HepG2 (cell line): ENCODE results near the gene MXD1. TPM values are rescaled to one million over a fixed set of nuclear protein-coding genes. Genes with fewer than 3 reads are reported as not detected.

ENCODE experiments used
- AGO1 ChIP-seq: fragments of 200-400 bp; formaldehyde crosslinking; IDR thresholded peaks from 2 replicates; pipeline ENCODE4 v1.6.1; 2017; ENCODE audit warnings: mild to moderate bottlenecking, low read depth, low read length, moderate library complexity; ENCODE audit not compliant: poor library complexity, severe bottlenecking
- ARNT ChIP-seq: fragments of 450-650 bp; IDR thresholded peaks from 2 replicates; pipeline ENCODE4 v1.6.1; 2017
- FIP1L1 ChIP-seq: fragments of 200-400 bp; formaldehyde crosslinking; IDR thresholded peaks from 2 replicates; pipeline ENCODE4 v1.6.1; 2018; ENCODE audit warnings: low read depth, mild to moderate bottlenecking, low read length, moderate library complexity, borderline replicate concordance; ENCODE audit not compliant: insufficient read depth
- JARID2 ChIP-seq: sonication (generic); formaldehyde crosslinking; IDR thresholded peaks from 2 replicates; pipeline ENCODE4 v1.8.1; 2023; ENCODE audit warnings: missing genetic modification reagents, inconsistent platforms; ENCODE audit not compliant: insufficient replicate concordance
- KDM2A ChIP-seq: sonication (generic); formaldehyde crosslinking; IDR thresholded peaks from 2 replicates; pipeline ENCODE4 v1.4.0; 2020; ENCODE audit warnings: low read depth, missing genetic modification reagents, borderline replicate concordance
- MAF1 ChIP-seq: sonication (generic); formaldehyde crosslinking; IDR thresholded peaks from 2 replicates; pipeline ENCODE4 v1.5.0; 2020; ENCODE audit warnings: missing genetic modification reagents, borderline replicate concordance
- NFE2 ChIP-seq: sonication (generic); formaldehyde crosslinking; IDR thresholded peaks from 2 replicates; pipeline ENCODE4 v1.4.0; 2020; ENCODE audit warnings: missing genetic modification reagents
- PHF8 ChIP-seq: sonication (generic); formaldehyde crosslinking; IDR thresholded peaks from 2 replicates; pipeline ENCODE4 v1.5.0; 2020; ENCODE audit warnings: missing genetic modification reagents
- PRMT3 ChIP-seq: sonication (generic); formaldehyde crosslinking; IDR thresholded peaks from 2 replicates; pipeline ENCODE4 v1.8.1; 2022; ENCODE audit warnings: low read depth, mild to moderate bottlenecking, moderate library complexity, missing genetic modification reagents, borderline replicate concordance
- SMARCC2 ChIP-seq: fragments of 450-650 bp; IDR thresholded peaks from 2 replicates; pipeline ENCODE4 v1.6.1; 2017; ENCODE audit warnings: antibody characterized with exemption, mild to moderate bottlenecking
- TBX2 ChIP-seq: sonication (generic); formaldehyde crosslinking; IDR thresholded peaks from 2 replicates; pipeline ENCODE4 v1.5.0; 2020; ENCODE audit warnings: missing genetic modification reagents, mild to moderate bottlenecking, borderline replicate concordance
- ZKSCAN5 ChIP-seq: sonication (generic); formaldehyde crosslinking; IDR thresholded peaks from 2 replicates; pipeline ENCODE4 v1.5.1; 2020; ENCODE audit warnings: mild to moderate bottlenecking, missing genetic modification reagents
- ZNF292 ChIP-seq: sonication (generic); formaldehyde crosslinking; IDR thresholded peaks from 2 replicates; pipeline ENCODE4 v1.8.1; 2022; ENCODE audit warnings: mild to moderate bottlenecking, low read depth, missing genetic modification reagents, borderline replicate concordance
- ZNF557 ChIP-seq: sonication (generic); formaldehyde crosslinking; IDR thresholded peaks from 2 replicates; pipeline ENCODE4 v1.4.0; 2020; ENCODE audit warnings: missing genetic modification reagents
- polyA plus RNA-seq, 8 experiments: library from polyadenylated mRNA; depleted of rRNA in 3 of 8; stranded (reverse) in 7 of 8; unstranded in 1 of 8; fragments of >200 nt; fragmentation: Illumina TruSeq in 4 of 8; extraction: Trizol in 4 of 8; gene quantifications; 2 replicates each; pipeline versions ENCODE4 v1.2.1 to v1.2.3, GENCODE V29; 2011 to 2016; ENCODE audit warnings: low read depth in 4 of 8, missing spikeins in 1 of 8, mixed read lengths in 1 of 8; ENCODE audit not compliant: insufficient read depth in 1 of 8
- total RNA-seq, 5 experiments: library from RNA; depleted of rRNA; stranded (reverse); fragments of >200 nt; fragmentation: Illumina TruSeq; extraction: Trizol; gene quantifications; 2 replicates each; pipeline ENCODE4 v1.2.3, GENCODE V29; 2016; ENCODE audit warnings: low read depth in 1 of 5
- TF ChIP-seq, protein P1 (sequence below): sonication (generic); formaldehyde crosslinking; IDR thresholded peaks from 2 replicates; pipeline ENCODE4 v1.5.0; 2020; ENCODE audit warnings: missing genetic modification reagents
- TF ChIP-seq, protein P2 (sequence below): sonication (generic); formaldehyde crosslinking; IDR thresholded peaks from 2 replicates; pipeline ENCODE4 v1.4.0; 2020; ENCODE audit warnings: missing genetic modification reagents
- TF ChIP-seq, protein P3 (sequence below): sonication (generic); formaldehyde crosslinking; IDR thresholded peaks from 2 replicates; pipeline ENCODE4 v1.8.0; 2022; ENCODE audit warnings: mild to moderate bottlenecking, missing genetic modification reagents, moderate library complexity
- TF ChIP-seq, protein P4 (sequence below): sonication (generic); formaldehyde crosslinking; IDR thresholded peaks from 2 replicates; pipeline ENCODE4 v1.4.0; 2020; ENCODE audit warnings: missing genetic modification reagents

MXD1 gene
- total and polyA plus RNA-seq, 2 of the 13 experiments (the other 11 are each of a cell fraction or from before 2014, with no cell fraction given) = 6.4 to 14.9 TPM

DNA sequence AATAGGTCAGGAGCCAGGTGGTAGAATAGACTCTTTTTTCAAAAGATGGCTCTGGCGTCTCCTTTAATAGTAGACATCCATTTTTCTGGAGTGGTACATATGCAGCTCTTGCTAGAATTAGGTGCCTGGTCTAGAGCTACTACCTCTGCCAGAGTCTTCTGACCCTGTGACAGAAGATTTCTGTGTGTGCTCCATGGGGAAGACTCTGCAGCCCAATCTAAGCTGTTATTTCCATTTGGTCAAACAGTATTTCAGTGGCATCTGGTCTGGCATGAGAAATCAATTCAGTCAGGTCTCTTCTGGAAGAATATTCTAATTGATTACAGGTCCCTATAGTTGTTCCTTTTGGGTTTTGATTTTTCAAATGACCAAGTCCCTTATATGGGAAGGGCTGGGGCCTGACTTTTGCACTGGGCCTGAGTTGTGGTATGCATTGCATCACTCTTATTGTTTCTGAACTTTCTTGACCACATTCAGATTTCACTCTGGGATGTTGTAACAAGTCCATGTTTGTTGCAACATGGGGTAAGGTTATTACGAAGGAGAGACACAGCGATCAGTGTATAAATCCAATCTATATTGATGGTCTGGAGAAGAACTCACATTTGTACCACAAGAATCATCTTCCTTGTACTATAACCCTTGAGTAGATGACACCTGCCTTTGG lies 12.1 kb downstream of the MXD1 start (continued):
- no peak for TF ChIP-seq FIP1L1
- TF ChIP-seq TBX2 (CRISPR knock-in tag) = no peak
- no peak for TF ChIP-seq PHF8 (CRISPR knock-in tag)
- TF ChIP-seq NFE2 (CRISPR knock-in tag) = no peak
- TF ChIP-seq, protein P1, sequence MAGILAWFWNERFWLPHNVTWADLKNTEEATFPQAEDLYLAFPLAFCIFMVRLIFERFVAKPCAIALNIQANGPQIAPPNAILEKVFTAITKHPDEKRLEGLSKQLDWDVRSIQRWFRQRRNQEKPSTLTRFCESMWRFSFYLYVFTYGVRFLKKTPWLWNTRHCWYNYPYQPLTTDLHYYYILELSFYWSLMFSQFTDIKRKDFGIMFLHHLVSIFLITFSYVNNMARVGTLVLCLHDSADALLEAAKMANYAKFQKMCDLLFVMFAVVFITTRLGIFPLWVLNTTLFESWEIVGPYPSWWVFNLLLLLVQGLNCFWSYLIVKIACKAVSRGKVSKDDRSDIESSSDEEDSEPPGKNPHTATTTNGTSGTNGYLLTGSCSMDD (CRISPR knock-in tag) = no peak
- TF ChIP-seq, protein P2, sequence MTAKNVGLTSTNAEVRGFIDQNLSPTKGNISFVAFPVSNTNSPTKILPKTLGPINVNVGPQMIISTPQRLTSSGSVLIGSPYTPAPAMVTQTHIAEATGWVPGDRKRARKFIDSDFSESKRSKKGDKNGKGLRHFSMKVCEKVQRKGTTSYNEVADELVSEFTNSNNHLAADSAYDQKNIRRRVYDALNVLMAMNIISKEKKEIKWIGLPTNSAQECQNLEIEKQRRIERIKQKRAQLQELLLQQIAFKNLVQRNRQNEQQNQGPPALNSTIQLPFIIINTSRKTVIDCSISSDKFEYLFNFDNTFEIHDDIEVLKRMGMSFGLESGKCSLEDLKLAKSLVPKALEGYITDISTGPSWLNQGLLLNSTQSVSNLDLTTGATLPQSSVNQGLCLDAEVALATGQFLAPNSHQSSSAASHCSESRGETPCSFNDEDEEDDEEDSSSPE (CRISPR knock-in tag) = peak; percentile 17; the same call in 1 of the 2 replicates
- TF ChIP-seq SMARCC2 = no peak
- no peak for TF ChIP-seq KDM2A (CRISPR knock-in tag)
- TF ChIP-seq AGO1 = no peak
- TF ChIP-seq MAF1 (CRISPR knock-in tag) = no peak
- TF ChIP-seq, protein P3, sequence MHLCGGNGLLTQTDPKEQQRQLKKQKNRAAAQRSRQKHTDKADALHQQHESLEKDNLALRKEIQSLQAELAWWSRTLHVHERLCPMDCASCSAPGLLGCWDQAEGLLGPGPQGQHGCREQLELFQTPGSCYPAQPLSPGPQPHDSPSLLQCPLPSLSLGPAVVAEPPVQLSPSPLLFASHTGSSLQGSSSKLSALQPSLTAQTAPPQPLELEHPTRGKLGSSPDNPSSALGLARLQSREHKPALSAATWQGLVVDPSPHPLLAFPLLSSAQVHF (CRISPR knock-in tag) = no peak
- TF ChIP-seq, protein P4, sequence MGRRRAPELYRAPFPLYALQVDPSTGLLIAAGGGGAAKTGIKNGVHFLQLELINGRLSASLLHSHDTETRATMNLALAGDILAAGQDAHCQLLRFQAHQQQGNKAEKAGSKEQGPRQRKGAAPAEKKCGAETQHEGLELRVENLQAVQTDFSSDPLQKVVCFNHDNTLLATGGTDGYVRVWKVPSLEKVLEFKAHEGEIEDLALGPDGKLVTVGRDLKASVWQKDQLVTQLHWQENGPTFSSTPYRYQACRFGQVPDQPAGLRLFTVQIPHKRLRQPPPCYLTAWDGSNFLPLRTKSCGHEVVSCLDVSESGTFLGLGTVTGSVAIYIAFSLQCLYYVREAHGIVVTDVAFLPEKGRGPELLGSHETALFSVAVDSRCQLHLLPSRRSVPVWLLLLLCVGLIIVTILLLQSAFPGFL (CRISPR knock-in tag) = no peak
- TF ChIP-seq ARNT = no peak
- 0 out of 2 replicates have a peak, but pooled peaks have one; percentile 31 for TF ChIP-seq ZNF292 (CRISPR knock-in tag)
- no peak for TF ChIP-seq PRMT3 (CRISPR knock-in tag)
- TF ChIP-seq JARID2 (CRISPR knock-in tag) = no peak
- no peak for TF ChIP-seq ZKSCAN5
- no peak for TF ChIP-seq ZNF557 (CRISPR knock-in tag)
